DOHH2 (cell line): Measurements from ENCODE around the gene FAM20A.

Source experiments
- H3F3A ChIP-seq: fragments of 200-600 bp; sonication (generic), shearing (Covaris generic); 2 replicates; pipeline ENCODE4 v1.6.0; 2016; ENCODE audit warnings: antibody characterized with exemption, mild to moderate bottlenecking; ENCODE audit not compliant: control insufficient read depth, insufficient read depth
- H3K27ac ChIP-seq: fragments of 200-600 bp; sonication (generic); 2 replicates; pipeline ENCODE4 v1.5.1; 2014; ENCODE audit warnings: low read depth, mild to moderate bottlenecking, low read length, moderate library complexity
- H3K27me3 ChIP-seq: fragments of 200-600 bp; sonication (generic); 2 replicates; pipeline ENCODE4 v1.6.1; 2014; ENCODE audit warnings: mild to moderate bottlenecking, low read length, mixed read lengths; ENCODE audit not compliant: control insufficient read depth
- H3K36me3 ChIP-seq: fragments of 200-600 bp; sonication (generic); 2 replicates; pipeline ENCODE4 v1.6.1; 2014; ENCODE audit warnings: mild to moderate bottlenecking, low read length, moderate library complexity, mixed read lengths; ENCODE audit not compliant: control insufficient read depth
- H3K4me1 ChIP-seq: fragments of 200-600 bp; sonication (generic); 2 replicates; pipeline ENCODE4 v1.6.1; 2014; ENCODE audit warnings: mild to moderate bottlenecking, low read length, mixed read lengths; ENCODE audit not compliant: control insufficient read depth
- H3K4me2 ChIP-seq: fragments of 200-600 bp; sonication (generic); 2 replicates; pipeline ENCODE4 v1.6.0; 2014; ENCODE audit warnings: mild to moderate bottlenecking, low read length, moderate library complexity
- H3K4me3 ChIP-seq: fragments of 200-600 bp; sonication (generic); 2 replicates; pipeline ENCODE4 v1.5.1; 2014; ENCODE audit warnings: mild to moderate bottlenecking, low read length, mixed read lengths
- H3K79me2 ChIP-seq: fragments of 200-600 bp; sonication (generic); 2 replicates; pipeline ENCODE4 v1.6.1; 2014; ENCODE audit warnings: mild to moderate bottlenecking, low read length, mixed read lengths; ENCODE audit not compliant: control insufficient read depth
- H3K9me2 ChIP-seq: fragments of 200-600 bp; sonication (generic); replicated peaks from 2 replicates; pipeline ENCODE4 v1.6.1; 2014; ENCODE audit warnings: mild to moderate bottlenecking, low read length, mixed read lengths; ENCODE audit not compliant: control insufficient read depth
- H3K9me3 ChIP-seq: fragments of 200-600 bp; sonication (generic); 2 replicates; pipeline ENCODE4 v1.6.1; 2014; ENCODE audit warnings: antibody characterized with exemption, low read length, mixed read lengths; ENCODE audit not compliant: control insufficient read depth, insufficient read depth
- H4K20me1 ChIP-seq: fragments of 200-600 bp; sonication (generic); 2 replicates; pipeline ENCODE4 v1.6.0; 2014; ENCODE audit warnings: low read depth, mild to moderate bottlenecking, antibody characterized with exemption, low read length, moderate library complexity; ENCODE audit not compliant: control insufficient read depth, insufficient read depth
- EZH2phosphoT487 ChIP-seq: fragments of 200-600 bp; sonication (generic); IDR thresholded peaks from 2 replicates; pipeline ENCODE4 v1.6.1; 2017; ENCODE audit warnings: borderline replicate concordance, mild to moderate bottlenecking, antibody characterized with exemption, low read length, moderate library complexity, mixed read lengths
- TF ChIP-seq, protein P1 (sequence below): fragments of 200-600 bp; sonication (generic); IDR thresholded peaks from one replicate; pipeline ENCODE4 v1.5.1; 2014; ENCODE audit warnings: antibody characterized with exemption, mild to moderate bottlenecking, low read depth, low read length; ENCODE audit not compliant: poor library complexity, severe bottlenecking

FAM20A gene

DNA sequence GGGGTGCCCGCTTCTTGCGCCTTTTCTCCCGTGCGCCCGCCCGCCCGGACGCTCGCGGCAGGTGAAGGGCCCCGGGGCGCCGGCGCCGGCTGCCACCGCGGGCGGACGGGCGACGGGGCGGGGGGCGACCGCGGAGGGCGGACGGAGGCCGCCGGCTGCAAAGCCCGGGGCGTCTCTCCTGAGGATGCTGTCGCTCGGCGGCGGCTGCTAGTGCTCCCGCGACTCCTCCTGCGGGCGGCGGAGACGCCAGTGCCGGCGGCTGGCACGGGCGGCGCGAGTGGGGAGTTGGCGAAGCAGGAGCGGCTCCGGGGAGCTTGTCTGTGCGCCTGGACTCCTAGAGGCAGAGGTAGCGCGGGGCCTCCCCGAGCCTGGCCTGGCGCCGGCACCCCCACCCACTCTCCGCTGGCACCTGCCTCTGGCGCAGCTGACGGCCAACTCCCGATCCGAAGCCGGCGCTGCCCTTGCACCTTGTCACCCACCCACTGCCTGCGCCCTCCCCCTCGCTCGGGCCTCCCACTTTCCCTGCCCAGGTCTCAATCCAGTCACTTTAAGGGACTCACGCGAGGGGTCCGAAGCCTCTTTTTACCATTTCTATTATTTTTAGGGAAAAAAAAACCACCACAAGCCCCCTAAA is at the start of gene FAM20A:
FAM20A (minus strand) TSS at position 437 of the 634 bp plus-strand sequence. CDS start 701 bp downstream, outside the sequence.
- H3K9me3 ChIP-seq: no peaks in the 10 kb centered on the region
- H3K9me2 ChIP-seq: no peaks in the 10 kb centered on the region; the same call in 1 of the 2 replicates
- H3K4me2 ChIP-seq: no peak within 1 kb of the TSS
- no peaks in the 10 kb centered on the region; the same call in 1 of the 2 replicates for H3K27me3 ChIP-seq
- no peak within 1 kb of the TSS for H3K27ac ChIP-seq
- no peaks in the 10 kb centered on the region for H3K79me2 ChIP-seq
- no peaks in the 10 kb centered on the region for H3K36me3 ChIP-seq
- no peak within 1 kb of the TSS for H3K4me3 ChIP-seq
- no peaks in the 10 kb centered on the region for H4K20me1 ChIP-seq
- no peak for TF ChIP-seq EZH2phosphoT487
- TF ChIP-seq, protein P1, sequence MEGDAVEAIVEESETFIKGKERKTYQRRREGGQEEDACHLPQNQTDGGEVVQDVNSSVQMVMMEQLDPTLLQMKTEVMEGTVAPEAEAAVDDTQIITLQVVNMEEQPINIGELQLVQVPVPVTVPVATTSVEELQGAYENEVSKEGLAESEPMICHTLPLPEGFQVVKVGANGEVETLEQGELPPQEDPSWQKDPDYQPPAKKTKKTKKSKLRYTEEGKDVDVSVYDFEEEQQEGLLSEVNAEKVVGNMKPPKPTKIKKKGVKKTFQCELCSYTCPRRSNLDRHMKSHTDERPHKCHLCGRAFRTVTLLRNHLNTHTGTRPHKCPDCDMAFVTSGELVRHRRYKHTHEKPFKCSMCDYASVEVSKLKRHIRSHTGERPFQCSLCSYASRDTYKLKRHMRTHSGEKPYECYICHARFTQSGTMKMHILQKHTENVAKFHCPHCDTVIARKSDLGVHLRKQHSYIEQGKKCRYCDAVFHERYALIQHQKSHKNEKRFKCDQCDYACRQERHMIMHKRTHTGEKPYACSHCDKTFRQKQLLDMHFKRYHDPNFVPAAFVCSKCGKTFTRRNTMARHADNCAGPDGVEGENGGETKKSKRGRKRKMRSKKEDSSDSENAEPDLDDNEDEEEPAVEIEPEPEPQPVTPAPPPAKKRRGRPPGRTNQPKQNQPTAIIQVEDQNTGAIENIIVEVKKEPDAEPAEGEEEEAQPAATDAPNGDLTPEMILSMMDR: no peak
- no peaks in the 10 kb centered on the region for H3K4me1 ChIP-seq
- H3F3A ChIP-seq: no peaks in the 10 kb centered on the region

DNA sequence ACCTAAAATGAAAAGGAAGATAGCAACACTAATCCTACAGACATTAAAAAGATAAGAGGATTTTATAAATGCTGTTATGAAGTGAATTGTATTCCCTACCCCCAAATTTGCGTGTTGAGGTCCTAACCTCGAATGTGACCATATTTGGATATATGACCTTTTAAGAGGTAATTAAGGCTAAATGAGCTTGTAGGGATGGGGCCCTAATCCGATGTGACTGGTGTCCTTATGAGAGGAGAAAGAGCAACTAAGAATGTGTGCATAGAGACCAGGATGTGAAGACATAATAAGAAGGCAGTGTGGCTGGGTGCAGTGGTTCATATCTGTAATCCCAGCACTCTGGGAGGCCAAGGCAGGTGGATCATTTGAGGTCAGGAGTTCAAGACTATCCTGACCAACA is 48.2 kb upstream of the FAM20A start:
- H3F3A ChIP-seq: no peaks in the 10 kb centered on the region
- TF ChIP-seq, protein P1: no peak
- TF ChIP-seq EZH2phosphoT487: no peak

DNA sequence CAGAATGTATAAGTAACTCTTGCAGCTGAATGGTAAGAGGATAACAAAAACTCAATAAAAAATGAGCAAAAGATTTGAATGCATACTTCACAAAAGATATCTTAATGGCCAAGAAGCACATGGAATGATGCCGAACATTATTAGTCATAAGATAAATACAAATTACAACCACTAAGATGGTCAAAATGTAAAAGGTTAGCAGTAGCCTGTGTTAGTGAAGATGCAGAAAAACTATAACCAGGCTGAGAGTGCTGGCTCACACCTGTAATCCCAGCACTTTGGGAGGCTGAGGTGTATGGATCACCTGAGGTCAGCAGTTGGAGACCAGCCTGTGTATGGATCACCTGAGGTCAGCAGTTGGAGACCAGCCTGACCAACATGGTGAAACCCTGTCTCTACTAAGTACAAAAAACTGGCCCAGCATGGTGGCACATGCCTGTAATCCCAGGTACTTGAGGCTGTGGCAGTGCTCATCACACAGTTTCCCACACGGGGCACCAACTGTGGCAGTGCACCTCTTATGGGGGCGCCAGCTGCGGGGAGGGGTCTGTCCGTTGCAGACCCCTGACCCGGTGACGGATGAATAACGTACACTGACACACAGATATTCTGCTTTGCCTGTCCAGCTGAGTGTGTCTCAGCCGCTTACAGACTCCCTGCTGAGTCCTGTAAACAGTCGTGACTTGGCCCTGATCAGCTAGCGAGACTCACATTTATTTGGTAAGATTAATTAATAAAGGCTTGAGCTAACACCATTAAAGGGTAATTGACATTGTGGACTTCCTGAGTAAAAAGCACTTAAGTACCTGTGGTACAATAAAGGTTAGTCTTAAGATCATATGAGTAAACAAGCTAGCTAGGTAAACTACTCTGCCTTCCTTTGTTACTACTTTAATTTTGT is 45.7 kb upstream of the FAM20A start:
- Histone ChIP-seq H3F3A (no peaks in the 10 kb centered on the region), H3K9me3 (no peaks in the 10 kb centered on the region), H3K27me3 (peaks cover 9% of the 10 kb centered on the region), H4K20me1 (no peaks in the 10 kb centered on the region), H3K9me2 (no peaks in the 10 kb centered on the region), H3K4me2 (no peak overlapping the region), H3K4me3 (no peak overlapping the region), H3K36me3 (no peaks in the 10 kb centered on the region), H3K79me2 (no peaks in the 10 kb centered on the region), H3K27ac (no peak overlapping the region), H3K4me1 (no peaks in the 10 kb centered on the region)
- TF ChIP-seq EZH2phosphoT487: no peak
- TF ChIP-seq, protein P1: no peak

More for the DNA sequence above, 48.2 kb upstream of the FAM20A start:
- Histone ChIP-seq H3K9me3 (no peaks in the 10 kb centered on the region), H3K79me2 (no peaks in the 10 kb centered on the region), H3K36me3 (no peaks in the 10 kb centered on the region), H3K9me2 (no peaks in the 10 kb centered on the region), H3K27ac (no peak overlapping the region), H3K4me3 (no peak overlapping the region), H4K20me1 (no peaks in the 10 kb centered on the region), H3K27me3 (peaks cover 9% of the 10 kb centered on the region), H3K4me2 (no peak overlapping the region), H3K4me1 (no peaks in the 10 kb centered on the region)
